SH-SY5Y (cell line): ENCODE measurements around the gene ORM2.

Source experiments
- GATA2 ChIP-seq: IDR thresholded peaks from 2 replicates; pipeline ENCODE4 v1.6.1; 2011; ENCODE audit warnings: mild to moderate bottlenecking, low read depth, low read length
- GATA3 ChIP-seq: IDR thresholded peaks from 2 replicates; pipeline ENCODE4 v1.6.1; 2011; ENCODE audit warnings: low read depth, mild to moderate bottlenecking, low read length, moderate library complexity

ORM2 gene

DNA sequence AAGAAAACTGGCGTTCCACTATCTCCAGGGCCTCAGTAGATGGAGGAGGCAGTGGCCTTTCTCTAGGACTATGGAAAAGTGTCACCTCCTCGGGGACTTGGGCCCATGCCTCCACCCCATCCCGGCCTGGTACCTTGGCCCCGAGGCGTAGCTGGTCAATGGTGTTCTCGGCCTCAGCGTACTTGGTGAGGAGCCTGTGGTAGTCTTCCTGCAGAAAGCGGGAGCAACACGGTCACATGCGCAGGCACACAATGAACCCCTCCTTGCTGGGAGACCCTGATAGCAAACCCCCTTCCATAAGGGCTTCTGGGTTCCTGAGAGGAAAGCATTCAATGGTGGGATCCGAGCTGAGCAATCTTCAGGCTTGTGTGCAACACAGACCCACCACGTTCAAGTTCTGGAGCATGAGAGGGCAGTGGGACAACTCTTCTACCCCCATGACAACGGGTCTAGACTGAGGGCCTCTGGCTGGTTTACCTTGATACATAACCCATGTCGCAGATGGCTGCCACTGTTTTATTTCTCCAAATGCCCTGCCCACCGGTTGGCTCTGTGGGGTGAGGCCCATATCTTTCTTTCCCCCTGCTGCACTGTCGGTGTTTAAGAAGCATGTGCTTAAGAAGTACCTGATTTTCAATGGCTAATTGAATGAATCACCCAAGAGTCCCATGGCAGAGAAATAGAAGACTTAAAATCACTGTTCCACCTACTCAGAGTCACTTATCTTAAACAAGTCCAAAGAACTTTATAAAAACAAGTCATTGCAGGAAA, 44.5 kb downstream of the ORM2 start:
- TF ChIP-seq GATA3 (no peak), GATA2 (no peak)

DNA sequence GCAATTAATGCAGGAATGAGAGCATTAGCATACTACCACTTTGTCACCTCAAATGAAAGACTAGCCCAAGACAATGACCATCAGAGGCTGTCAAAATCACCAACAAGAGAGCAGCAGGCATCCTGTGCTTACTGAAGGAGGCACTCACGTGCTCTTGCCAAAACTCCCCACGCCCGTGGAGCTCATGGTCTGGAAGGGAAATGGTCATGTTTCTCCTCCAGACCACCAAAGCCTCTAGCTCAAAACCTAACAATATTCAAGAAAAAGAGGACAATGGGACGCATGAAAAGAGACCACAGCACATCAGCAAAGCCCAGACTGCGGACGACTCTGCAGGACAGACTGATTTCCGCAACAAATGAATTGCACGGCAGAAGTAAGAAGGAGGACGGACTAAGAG, 45.3 kb downstream of the ORM2 start:
- TF ChIP-seq GATA3 (no peak), GATA2 (no peak)

DNA sequence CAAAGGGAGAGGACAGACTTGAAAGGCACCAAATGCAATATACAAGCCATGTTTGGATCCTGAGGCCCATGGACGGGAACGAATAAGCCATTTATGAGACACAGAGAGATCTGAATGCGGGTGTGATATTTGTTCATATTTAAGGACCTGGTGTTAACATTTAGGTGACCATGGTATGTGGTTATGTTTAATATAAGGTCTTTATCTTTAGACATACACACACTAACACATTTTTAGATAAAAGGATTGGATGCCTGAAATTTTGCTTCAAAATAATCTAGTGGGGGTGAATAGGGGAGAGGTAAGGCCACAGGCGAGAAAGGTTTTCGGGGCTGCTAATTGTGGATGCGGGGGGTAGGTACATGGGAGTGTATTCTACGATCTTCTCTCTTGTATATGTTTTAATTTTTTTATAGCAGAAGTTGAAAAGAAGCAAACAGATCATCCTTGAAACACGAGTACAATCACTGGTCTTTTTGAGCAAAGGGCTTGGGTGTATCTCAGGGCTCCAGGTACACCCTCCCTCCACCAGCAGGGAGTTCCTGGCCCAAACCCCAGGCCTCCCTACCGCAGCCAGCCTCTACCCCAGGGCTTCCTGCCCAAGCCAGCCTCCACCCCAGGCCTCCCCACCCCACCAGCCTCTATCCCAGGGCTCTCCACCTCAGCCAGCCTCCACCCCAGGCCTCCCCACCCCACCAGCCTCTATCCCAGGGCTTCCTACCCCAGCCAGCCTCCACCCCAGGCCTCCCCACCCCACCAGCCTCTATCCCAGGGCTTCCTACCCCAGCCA, 45.9 kb downstream of the ORM2 start:
- TF ChIP-seq GATA2 (no peak), GATA3 (no peak)

DNA sequence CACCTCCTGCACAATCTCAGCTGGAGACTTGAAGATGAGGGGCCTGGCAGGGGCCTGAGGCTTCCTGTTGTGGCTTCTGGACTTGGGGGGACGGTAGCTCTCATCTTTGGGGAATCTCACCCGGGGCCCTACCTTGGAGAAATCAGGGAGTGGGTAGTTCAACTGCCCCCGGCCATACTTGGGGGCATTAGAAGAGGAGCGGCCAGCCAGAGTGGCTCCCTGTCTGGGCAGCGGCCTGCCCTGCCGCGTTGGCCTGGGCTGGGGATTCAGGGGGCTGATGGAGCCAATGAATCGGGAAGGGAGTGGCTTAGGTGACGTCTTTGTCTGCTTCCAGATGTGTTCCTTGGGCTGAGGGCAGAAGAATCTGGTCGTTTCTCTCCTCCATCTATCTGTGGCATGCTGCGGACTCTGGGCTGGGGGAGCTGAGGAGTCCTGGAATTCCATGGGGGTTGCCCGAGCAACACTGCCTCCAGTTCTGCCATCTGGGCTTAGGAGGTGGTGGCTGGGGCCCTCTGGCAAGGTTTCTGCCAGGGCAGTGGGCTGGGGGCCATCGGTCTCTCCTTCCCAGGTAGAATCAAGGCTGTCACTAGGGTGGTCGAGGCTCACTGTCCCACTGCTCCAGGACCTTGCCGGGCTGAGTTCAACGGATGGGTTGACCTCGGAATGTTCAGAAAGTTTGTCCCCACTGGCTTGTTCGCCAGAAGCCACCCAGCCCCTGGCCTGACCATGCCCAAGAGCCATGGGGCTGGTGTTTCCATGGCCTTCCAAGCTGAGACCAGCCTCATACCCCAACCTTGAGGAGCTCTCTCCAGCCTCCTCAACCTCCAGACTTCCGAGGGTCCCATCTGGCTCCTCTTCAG, 47.1 kb downstream of the ORM2 start:
- no peak for TF ChIP-seq GATA2
- no peak for TF ChIP-seq GATA3

DNA sequence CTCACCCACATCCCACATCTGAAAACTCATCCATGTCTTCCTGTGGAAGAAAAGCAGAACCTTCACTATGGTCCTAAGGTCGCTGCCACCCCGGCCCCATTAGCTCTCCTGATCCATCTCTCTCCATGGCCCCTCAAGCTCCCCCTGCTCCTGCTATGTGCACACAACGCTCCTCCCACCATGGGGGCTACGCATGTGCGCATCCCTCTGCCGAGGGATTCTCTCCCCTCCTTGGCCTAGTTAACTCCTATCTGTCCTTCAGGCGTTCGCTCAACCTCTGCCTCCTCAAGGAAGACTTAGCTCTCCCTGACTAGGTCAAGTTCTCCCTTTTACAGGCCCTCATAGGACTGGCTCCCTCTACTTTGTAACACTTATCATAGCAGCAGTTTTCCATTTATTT, 48.3 kb downstream of the ORM2 start:
- no peak for TF ChIP-seq GATA2
- TF ChIP-seq GATA3, result no peak

DNA sequence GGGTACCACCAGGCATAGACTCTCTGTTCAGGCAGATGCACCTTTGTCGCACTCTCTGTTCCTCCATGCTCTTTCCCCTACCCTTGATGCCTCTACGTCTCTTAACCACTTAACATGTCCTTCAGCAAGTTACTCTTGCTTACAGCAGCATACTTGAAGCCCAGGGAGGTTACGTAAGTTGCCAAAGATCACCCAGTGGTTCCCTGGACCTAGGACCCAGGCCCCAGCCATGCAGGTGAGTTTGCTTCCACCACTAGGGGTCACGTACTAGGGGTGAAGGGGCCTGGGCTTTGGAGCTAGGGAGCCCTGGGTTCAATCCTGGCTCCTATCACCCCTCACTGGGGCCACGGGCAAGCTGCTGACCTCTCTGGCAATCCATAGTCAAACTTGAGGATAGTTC, 49.2 kb downstream of the ORM2 start:
- TF ChIP-seq GATA2 (no peak), GATA3 (no peak)
